HG03439 (cell line): Measurements from ENCODE around the gene STARD13.

Experiments
- ATAC-seq: cut with Tn5 transposase; IDR thresholded peaks from one replicate; pipeline ENCODE4 v1.9.1; 2021; ENCODE audit warnings: mild to moderate bottlenecking, moderate library complexity; ENCODE audit not compliant: unreplicated experiment

STARD13 gene

GRCh38 chr13:33153421-33154404, 131.8 kb downstream of the STARD13 start:
- no peak for ATAC-seq

GRCh38 chr13:33152389-33152788, 133.2 kb downstream of the STARD13 start:
- no peak for ATAC-seq

- ATAC-seq = no peak
Measured at GRCh38 chr13:33150662-33151061, 134.9 kb downstream of the STARD13 start.

- no peak for ATAC-seq
Measured at GRCh38 chr13:33150126-33150525, 135.4 kb downstream of the STARD13 start.

GRCh38 chr13:33147832-33148231, 137.7 kb downstream of the STARD13 start:
- no peak for ATAC-seq

GRCh38 chr13:33146843-33147611, 138.5 kb downstream of the STARD13 start:
- ATAC-seq = peak; percentile 96

- ATAC-seq = no peak
Measured at GRCh38 chr13:33145667-33146066, 139.9 kb downstream of the STARD13 start.

- no peak for ATAC-seq
Measured at GRCh38 chr13:33144358-33144784, 141.2 kb downstream of the STARD13 start.

GRCh38 chr13:33139780-33140535, 145.6 kb downstream of the STARD13 start:
- ATAC-seq = no peak

- ATAC-seq = no peak
Measured at GRCh38 chr13:33139184-33139583, 146.4 kb downstream of the STARD13 start.

- no peak for ATAC-seq
Measured at GRCh38 chr13:33138441-33138840, 147.1 kb downstream of the STARD13 start.

- ATAC-seq = no peak
Measured at GRCh38 chr13:33137721-33138120, 147.8 kb downstream of the STARD13 start.

- no peak for ATAC-seq
Measured at GRCh38 chr13:33135097-33135496, 150.5 kb downstream of the STARD13 start.

- ATAC-seq = no peak
Measured at GRCh38 chr13:33134213-33134612, 151.3 kb downstream of the STARD13 start.

- no peak for ATAC-seq
Measured at GRCh38 chr13:33132644-33133440, 152.7 kb downstream of the STARD13 start.

- no peak for ATAC-seq
Measured at GRCh38 chr13:33129886-33130285, 155.7 kb downstream of the STARD13 start.

- no peak for ATAC-seq
Measured at GRCh38 chr13:33129094-33129832, 156.3 kb downstream of the STARD13 start.

GRCh38 chr13:33128134-33128533, 157.4 kb downstream of the STARD13 start:
- ATAC-seq = no peak

GRCh38 chr13:33127009-33127551, 158.5 kb downstream of the STARD13 start:
- ATAC-seq = no peak
